ENCODE measurements around the gene HIGD1C.
A peak's percentile ranks its signal among the peaks of the same experiment; 100 is the strongest.

Gene HIGD1C

GRCh38 chr12:50933459-50934124 is 18.8 kb upstream of the HIGD1C start:
- H3K4me3 ChIP-seq (ENCODE audit: control insufficient read depth, low read depth, low read length), result no peak overlapping the region
- TF ChIP-seq CTCF (conservative IDR thresholded peaks at IDR 0.05; ENCODE audit: control insufficient read depth, insufficient read depth, low read depth, low read length), result no peak
- peak; percentile 64 for DNase-seq (ENCODE audit: low read depth)

- peak; percentile 51 for DNase-seq (ENCODE audit: low read depth)
- no peak for TF ChIP-seq CTCF (conservative IDR thresholded peaks at IDR 0.05; ENCODE audit: control insufficient read depth, insufficient read depth, low read depth, low read length)
- H3K4me3 ChIP-seq (ENCODE audit: control insufficient read depth, low read depth, low read length), result no peak overlapping the region
Measured at GRCh38 chr12:50934371-50934851, 17.9 kb upstream of the HIGD1C start.

GRCh38 chr12:50934981-50935807 is 17.1 kb upstream of the HIGD1C start:
- H3K4me3 ChIP-seq (ENCODE audit: control insufficient read depth, low read depth, low read length), result no peak overlapping the region
- DNase-seq (ENCODE audit: low read depth), result peak; percentile 60

GRCh38 chr12:50936821-50937530 is 15.4 kb upstream of the HIGD1C start:
- no peak overlapping the region for H3K4me3 ChIP-seq (ENCODE audit: control insufficient read depth, low read depth, low read length)
- no peak for DNase-seq (ENCODE audit: low read depth)
- TF ChIP-seq CTCF (conservative IDR thresholded peaks at IDR 0.05; ENCODE audit: control insufficient read depth, insufficient read depth, low read depth, low read length), result no peak

More at GRCh38 chr12:50934981-50935807, 17.1 kb upstream of the HIGD1C start:
- no peak for TF ChIP-seq CTCF (conservative IDR thresholded peaks at IDR 0.05; ENCODE audit: control insufficient read depth, insufficient read depth, low read depth, low read length)

- TF ChIP-seq CTCF (conservative IDR thresholded peaks at IDR 0.05; ENCODE audit: control insufficient read depth, insufficient read depth, low read depth, low read length), result no peak
- DNase-seq (ENCODE audit: low read depth), result no peak
- H3K4me3 ChIP-seq (ENCODE audit: control insufficient read depth, low read depth, low read length), result no peak overlapping the region
Measured at GRCh38 chr12:50937653-50938052, 14.7 kb upstream of the HIGD1C start.

GRCh38 chr12:50947933-50948626 is 4.3 kb upstream of the HIGD1C start:
- H3K4me3 ChIP-seq (ENCODE audit: control insufficient read depth, low read depth, low read length), result no peak overlapping the region
- TF ChIP-seq CTCF (conservative IDR thresholded peaks at IDR 0.05; ENCODE audit: control insufficient read depth, insufficient read depth, low read depth, low read length), result no peak
- DNase-seq (ENCODE audit: low read depth), result no peak

Measured in fibroblast of mammary gland (primary cell).